GM18907 (cell line): ENCODE data around the gene SLC16A5.
A peak's percentile ranks its signal among the peaks of the same experiment; 100 is the strongest.
"Not testable (repeated sequence)": the region's sequence is repeated elsewhere in the genome, so short reads cannot be mapped to it uniquely, and the experiment has no call there.

Experiments used
- ATAC-seq: cut with Tn5 transposase; IDR thresholded peaks from one replicate; pipeline ENCODE4 v1.9.1; 2021; ENCODE audit warnings: mild to moderate bottlenecking, moderate library complexity; ENCODE audit not compliant: unreplicated experiment

The SLC16A5 gene

GRCh38 chr17:75063626-75064025, 24.1 kb upstream of the SLC16A5 start:
- no peak for ATAC-seq

- ATAC-seq, result no peak
These were observed 23.7 kb upstream of the SLC16A5 start for GRCh38 chr17:75064040-75064439.

GRCh38 chr17:75064460-75064859, 23.3 kb upstream of the SLC16A5 start:
- ATAC-seq, result no peak

GRCh38 chr17:75064867-75065561, 22.7 kb upstream of the SLC16A5 start:
- no peak for ATAC-seq

GRCh38 chr17:75065562-75066151, 22.1 kb upstream of the SLC16A5 start:
- no peak for ATAC-seq

GRCh38 chr17:75067856-75068255, 19.9 kb upstream of the SLC16A5 start:
- no peak for ATAC-seq

GRCh38 chr17:75068750-75069149, 19.0 kb upstream of the SLC16A5 start:
- no peak for ATAC-seq

- ATAC-seq, result no peak
These were observed 18.0 kb upstream of the SLC16A5 start for GRCh38 chr17:75069783-75070182.

- not testable (repeated sequence) for ATAC-seq
These were observed 16.1 kb upstream of the SLC16A5 start for GRCh38 chr17:75071478-75072271.

- not testable (repeated sequence) for ATAC-seq
These were observed 14.8 kb upstream of the SLC16A5 start for GRCh38 chr17:75072909-75073308.

- no peak for ATAC-seq
These were observed 14.1 kb upstream of the SLC16A5 start for GRCh38 chr17:75073618-75074047.

GRCh38 chr17:75074532-75074931, 13.2 kb upstream of the SLC16A5 start:
- no peak for ATAC-seq

- ATAC-seq, result no peak
These were observed 12.0 kb upstream of the SLC16A5 start for GRCh38 chr17:75075597-75076336.

- no peak for ATAC-seq
These were observed 10.7 kb upstream of the SLC16A5 start for GRCh38 chr17:75077072-75077495.

- peak; percentile 45 for ATAC-seq
These were observed 10.1 kb upstream of the SLC16A5 start for GRCh38 chr17:75077496-75078283.

GRCh38 chr17:75078284-75079022, 9.3 kb upstream of the SLC16A5 start:
- ATAC-seq, result peak; percentile 56

GRCh38 chr17:75079023-75079373, 8.8 kb upstream of the SLC16A5 start:
- peak; percentile 1 for ATAC-seq

- no peak for ATAC-seq
These were observed 5.9 kb upstream of the SLC16A5 start for GRCh38 chr17:75081611-75082540.

GRCh38 chr17:75082683-75083082, 5.1 kb upstream of the SLC16A5 start:
- no peak for ATAC-seq
